Upper lobe of left lung (tissue), 6 donors: ENCODE data around the gene CACNG8. TPM values are rescaled to one million over a fixed set of nuclear protein-coding genes. Genes with fewer than 3 reads are reported as not detected.

Source experiments
- ATAC-seq, 2 donors: fragments of 200-7000 bp; cut with Tn5 transposase; one replicate each; pipeline ENCODE4 v1.9.1; 2022; ENCODE audit warnings: mild to moderate bottlenecking in 2 of 2, moderate library complexity in 2 of 2; ENCODE audit not compliant: low FRiP score in 2 of 2
- DNase-seq, 2 donors: peaks; one replicate each; pipeline ENCODE4 v3.0.0-alpha.2; 2019 to 2020
- H3K27ac ChIP-seq, 4 donors: fragments of 200-600 bp; sonication (generic); one replicate each; pipeline ENCODE4 v1.5.1; 2016 to 2019
- H3K27me3 ChIP-seq, 4 donors: fragments of 200-600 bp; sonication (generic); one replicate each; pipeline ENCODE4 v1.5.1; 2017 to 2019
- H3K36me3 ChIP-seq, 4 donors: fragments of 200-600 bp; sonication (generic); one replicate each; pipeline ENCODE4 v1.5.1; 2016 to 2019
- H3K4me1 ChIP-seq, 4 donors: fragments of 200-600 bp; sonication (generic); one replicate each; pipeline ENCODE4 v1.5.1; 2018 to 2019
- H3K4me3 ChIP-seq, 4 donors: fragments of 200-600 bp; sonication (generic); one replicate each; pipeline ENCODE4 v1.5.1; 2017 to 2019; ENCODE audit warnings: mild to moderate bottlenecking in 2 of 4, moderate library complexity in 1 of 4
- H3K9me3 ChIP-seq, 4 donors: fragments of 200-600 bp; sonication (generic); one replicate each; pipeline ENCODE4 v1.5.1; 2018 to 2019
- CTCF ChIP-seq, 6 experiments: fragments of 450-650 bp in 4 of 6; fragments of 200-600 bp in 2 of 6; sonication (generic) in 2 of 6; IDR thresholded peaks; one replicate each; pipeline ENCODE4 v1.5.1; 2016 to 2019; ENCODE audit warnings: antibody characterized with exemption in 6 of 6
- EP300 ChIP-seq, 4 donors: sonication (generic); formaldehyde crosslinking; IDR thresholded peaks; one replicate each; pipeline ENCODE4 v1.5.1; 2017; ENCODE audit warnings: antibody characterized with exemption in 4 of 4, control low read depth in 2 of 4
- POLR2A ChIP-seq, 4 donors: fragments of 450-650 bp; IDR thresholded peaks; one replicate each; pipeline ENCODE4 v1.5.1; 2016 to 2017; ENCODE audit warnings: antibody characterized with exemption in 4 of 4, mild to moderate bottlenecking in 2 of 4
- POLR2AphosphoS5 ChIP-seq, 2 donors: sonication (generic); formaldehyde crosslinking; IDR thresholded peaks; one replicate each; pipeline ENCODE4 v1.5.1; 2017; ENCODE audit warnings: antibody characterized with exemption in 2 of 2
- WGBS, 2 donors: methylation state at CpG; one replicate each; pipeline ENCODE4 v1.1.5; 2017 to 2018; 5-methylcytosine and 5-hydroxymethylcytosine counted together
- total RNA-seq, 6 donors: library from RNA; depleted of rRNA in 4 of 6; stranded (reverse); fragments of >200 nt in 4 of 6; gene quantifications; one replicate each; pipeline versions ENCODE4 v1.1.0 to v1.2.1, GENCODE V29; 2016 to 2021
- donor health status: DM: no; HTN: no; CAD: no; lungs with moderate emphysema.
- donor health status: DM: no; HTN: yes; CAD: no; lungs with severe emphysema.

CACNG8 gene
- total RNA-seq, 6 donors from 2014 or later: 0.09 to 0.44 (median 0.26) TPM; not detected in 2

GRCh38 chr19:54017261-54017660 is 54.5 kb downstream of the CACNG8 start:
- DNase-seq (no peak), ATAC-seq (no peak)
- H3K27me3 ChIP-seq: no peaks in the 10 kb centered on the region
- 83 to 84% methylated on average over 4 of the region's 4 CpGs for WGBS, 2 donors
- H3K4me1 ChIP-seq: peaks cover 0 to 16% (median 5%) of the 10 kb centered on the region in 4 donors
- H3K36me3 ChIP-seq: no peaks in the 10 kb centered on the region
- H3K4me3 ChIP-seq: no peak overlapping the region
- no peak overlapping the region for H3K27ac ChIP-seq
- no peaks in the 10 kb centered on the region for H3K9me3 ChIP-seq
- TF ChIP-seq CTCF (IDR thresholded peaks at IDR 0.05) (no peak), POLR2AphosphoS5 (IDR thresholded peaks at IDR 0.05) (no peak), POLR2A (IDR thresholded peaks at IDR 0.05) (no peak), EP300 (IDR thresholded peaks at IDR 0.05) (no peak)

GRCh38 chr19:54021363-54021762 is 58.6 kb downstream of the CACNG8 start:
- TF ChIP-seq POLR2AphosphoS5 (IDR thresholded peaks at IDR 0.05) (no peak), CTCF (IDR thresholded peaks at IDR 0.05) (no peak), POLR2A (IDR thresholded peaks at IDR 0.05) (no peak), EP300 (IDR thresholded peaks at IDR 0.05) (no peak)

GRCh38 chr19:54021932-54022331 is 59.2 kb downstream of the CACNG8 start:
- DNase-seq (no peak), ATAC-seq (no peak)
- H3K4me1 ChIP-seq: peaks cover 0 to 29% (median 14%) of the 10 kb centered on the region in 4 donors
- H3K9me3 ChIP-seq: no peaks in the 10 kb centered on the region
- TF ChIP-seq EP300 (IDR thresholded peaks at IDR 0.05) (no peak), POLR2AphosphoS5 (IDR thresholded peaks at IDR 0.05) (no peak), CTCF (IDR thresholded peaks at IDR 0.05) (no peak), POLR2A (IDR thresholded peaks at IDR 0.05) (no peak)
- no peaks in the 10 kb centered on the region for H3K36me3 ChIP-seq
- no peak overlapping the region for H3K27ac ChIP-seq
- WGBS, 2 donors: 82 to 84% methylated on average over 13 of the region's 13 CpGs
- no peaks in the 10 kb centered on the region for H3K27me3 ChIP-seq
- H3K4me3 ChIP-seq: no peak overlapping the region

More at GRCh38 chr19:54021363-54021762, 58.6 kb downstream of the CACNG8 start:
- Histone ChIP-seq H3K36me3 (no peaks in the 10 kb centered on the region), H3K9me3 (no peaks in the 10 kb centered on the region), H3K27me3 (no peaks in the 10 kb centered on the region), H3K4me3 (no peak overlapping the region), H3K27ac (no peak overlapping the region), H3K4me1 (peaks cover 0 to 29% (median 14%) of the 10 kb centered on the region in 4 donors)
- 78 to 88% methylated on average over 4 to 8 of the region's 8 CpGs for WGBS, 2 donors
- ATAC-seq (no peak), DNase-seq (no peak)

GRCh38 chr19:54023191-54023590 is 60.5 kb downstream of the CACNG8 start:
- Histone ChIP-seq H3K9me3 (no peaks in the 10 kb centered on the region), H3K27ac (no peak overlapping the region), H3K27me3 (no peaks in the 10 kb centered on the region), H3K4me3 (no peak overlapping the region), H3K4me1 (peaks cover 0 to 29% (median 14%) of the 10 kb centered on the region in 4 donors), H3K36me3 (no peaks in the 10 kb centered on the region)
- ATAC-seq (no peak), DNase-seq (no peak)
- 46 to 48% methylated on average over 3 of the region's 3 CpGs for WGBS, 2 donors
- TF ChIP-seq POLR2A (IDR thresholded peaks at IDR 0.05) (no peak), POLR2AphosphoS5 (IDR thresholded peaks at IDR 0.05) (no peak), CTCF (IDR thresholded peaks at IDR 0.05) (no peak), EP300 (IDR thresholded peaks at IDR 0.05) (no peak)

GRCh38 chr19:54024660-54025059 is 61.9 kb downstream of the CACNG8 start:
- TF ChIP-seq CTCF (IDR thresholded peaks at IDR 0.05): no peak
- no peak for TF ChIP-seq POLR2A (IDR thresholded peaks at IDR 0.05)
- no peak for TF ChIP-seq EP300 (IDR thresholded peaks at IDR 0.05)
- no peak for TF ChIP-seq POLR2AphosphoS5 (IDR thresholded peaks at IDR 0.05)
- Histone ChIP-seq H3K27me3 (no peaks in the 10 kb centered on the region), H3K36me3 (no peaks in the 10 kb centered on the region), H3K4me3 (no peak overlapping the region), H3K4me1 (peaks cover 0 to 23% (median 13%) of the 10 kb centered on the region in 4 donors), H3K9me3 (no peaks in the 10 kb centered on the region), H3K27ac (no peak overlapping the region)
- 78 to 80% methylated on average over 8 to 9 of the region's 9 CpGs for WGBS, 2 donors
- DNase-seq (no peak), ATAC-seq (no peak)
